ENCODE data around the gene GPR45. TPM values are rescaled to one million over a fixed set of nuclear protein-coding genes. Genes with fewer than 3 reads are reported as not detected.

The GPR45 gene
- polyA plus RNA-seq, 1 donor from 2014 or later = 4.1 TPM

Other genes with a start within 250 kb of the GPR45 start
- 42.8 and 43.5 TPM in 2 replicates for gene MRPS9, start 203.7 kb upstream of the GPR45 start, polyA plus RNA-seq
- gene TGFBRAP1, start 88.0 kb downstream of the GPR45 start, polyA plus RNA-seq = 13.9 and 15.2 TPM in 2 replicates
- 35.6 TPM in 2 replicates for gene C2orf49, start 95.8 kb downstream of the GPR45 start, polyA plus RNA-seq
- gene FHL2, start 157.3 kb downstream of the GPR45 start, polyA plus RNA-seq = 1.0 and 3.5 TPM in 2 replicates